Suprapubic skin (tissue), 4 donors: Measurements from ENCODE around the gene PDCD5.

ENCODE experiments used
- EP300 ChIP-seq: sonication (generic); formaldehyde crosslinking; IDR thresholded peaks from one replicate; pipeline ENCODE4 v1.6.1; 2017; ENCODE audit warnings: antibody characterized with exemption
- POLR2A ChIP-seq, 2 donors: fragments of 450-650 bp; IDR thresholded peaks; one replicate each; pipeline ENCODE4 v1.6.1; 2017; ENCODE audit warnings: antibody characterized with exemption in 2 of 2, mild to moderate bottlenecking in 2 of 2, moderate library complexity in 2 of 2
- POLR2AphosphoS5 ChIP-seq, 3 donors: sonication (generic); formaldehyde crosslinking; IDR thresholded peaks; one replicate each; pipeline ENCODE4 v1.6.1; 2017; ENCODE audit warnings: antibody characterized with exemption in 3 of 3
- TF ChIP-seq, protein P1 (sequence below), 2 donors: fragments of 200-600 bp in 1 of 2; fragments of 450-650 bp in 1 of 2; sonication (generic) in 1 of 2; IDR thresholded peaks; one replicate each; pipeline ENCODE4 v1.5.1; 2016 to 2019; ENCODE audit warnings: antibody characterized with exemption in 2 of 2, mild to moderate bottlenecking in 1 of 2, moderate library complexity in 1 of 2

DNA sequence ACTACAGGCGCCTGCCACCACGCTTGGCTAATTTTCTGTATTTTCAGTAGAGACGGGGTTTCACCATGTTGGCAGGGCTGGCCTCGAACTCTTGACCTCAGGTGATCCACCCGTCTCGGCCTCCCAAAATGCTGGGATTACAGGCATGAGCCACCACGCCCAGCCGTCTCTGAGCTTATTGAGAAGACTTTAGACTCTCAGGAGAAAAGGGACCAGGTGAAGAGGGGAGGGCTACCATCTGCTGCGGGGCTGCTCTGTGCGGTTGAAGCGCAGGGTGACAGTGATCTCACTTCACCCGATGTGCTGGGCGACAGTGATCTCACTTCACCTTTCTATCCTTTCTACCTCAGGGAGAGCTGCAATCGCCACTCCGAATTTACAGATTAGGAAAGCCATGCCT lies 25.3 kb downstream of the PDCD5 start:
- TF ChIP-seq, protein P1, sequence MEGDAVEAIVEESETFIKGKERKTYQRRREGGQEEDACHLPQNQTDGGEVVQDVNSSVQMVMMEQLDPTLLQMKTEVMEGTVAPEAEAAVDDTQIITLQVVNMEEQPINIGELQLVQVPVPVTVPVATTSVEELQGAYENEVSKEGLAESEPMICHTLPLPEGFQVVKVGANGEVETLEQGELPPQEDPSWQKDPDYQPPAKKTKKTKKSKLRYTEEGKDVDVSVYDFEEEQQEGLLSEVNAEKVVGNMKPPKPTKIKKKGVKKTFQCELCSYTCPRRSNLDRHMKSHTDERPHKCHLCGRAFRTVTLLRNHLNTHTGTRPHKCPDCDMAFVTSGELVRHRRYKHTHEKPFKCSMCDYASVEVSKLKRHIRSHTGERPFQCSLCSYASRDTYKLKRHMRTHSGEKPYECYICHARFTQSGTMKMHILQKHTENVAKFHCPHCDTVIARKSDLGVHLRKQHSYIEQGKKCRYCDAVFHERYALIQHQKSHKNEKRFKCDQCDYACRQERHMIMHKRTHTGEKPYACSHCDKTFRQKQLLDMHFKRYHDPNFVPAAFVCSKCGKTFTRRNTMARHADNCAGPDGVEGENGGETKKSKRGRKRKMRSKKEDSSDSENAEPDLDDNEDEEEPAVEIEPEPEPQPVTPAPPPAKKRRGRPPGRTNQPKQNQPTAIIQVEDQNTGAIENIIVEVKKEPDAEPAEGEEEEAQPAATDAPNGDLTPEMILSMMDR (IDR thresholded peaks at IDR 0.05): no peak
- TF ChIP-seq POLR2AphosphoS5 (IDR thresholded peaks at IDR 0.05): no peak
- TF ChIP-seq POLR2A (IDR thresholded peaks at IDR 0.05): no peak
- no peak for TF ChIP-seq EP300
